Measurements from ENCODE around the gene ZSCAN31. TPM values are rescaled to one million over a fixed set of nuclear protein-coding genes. Genes with fewer than 3 reads are reported as not detected.

ZSCAN31 gene
- total and polyA plus RNA-seq, 9 of the 15 experiments (the other 6 are each of a cell fraction or from before 2014, with no cell fraction given): 3.9 to 12.1 (median 7.0) TPM

- TF ChIP-seq SIN3A (IDR thresholded peaks at IDR 0.05; ENCODE audit: borderline replicate concordance in 2 of 2, control insufficient read depth in 1 of 2, low read depth in 2 of 2, low read length in 2 of 2) (peak; percentile 85 to 86; a peak in 2 of 4 replicates), DEAF1 (CRISPR knock-in tag; IDR thresholded peaks at IDR 0.05) (0 out of 2 replicates have a peak, but pooled peaks have one; percentile 22), ZNF668 (CRISPR knock-in tag; IDR thresholded peaks at IDR 0.05) (no peak), DACH1 (IDR thresholded peaks at IDR 0.05; ENCODE audit: partially characterized antibody) (peak; percentile 85), FOXA1 (IDR thresholded peaks at IDR 0.05; ENCODE audit: borderline replicate concordance) (no peak), COPS2 (conservative IDR thresholded peaks at IDR 0.05) (no peak), ARID4B (CRISPR knock-in tag; IDR thresholded peaks at IDR 0.05) (peak; percentile 60; the same call in 1 of the 2 replicates), NR4A1 (CRISPR knock-in tag; IDR thresholded peaks at IDR 0.05) (no peak), NR4A1 (tag; IDR thresholded peaks at IDR 0.05) (no peak), MAFG (tag; conservative IDR thresholded peaks at IDR 0.05) (0 out of 2 replicates have a peak, but pooled peaks have one; percentile 5), THAP12 (CRISPR knock-in tag; IDR thresholded peaks at IDR 0.05) (peak; percentile 95), ZNF212 (CRISPR knock-in tag; IDR thresholded peaks at IDR 0.05) (no peak), MYNN (IDR thresholded peaks at IDR 0.05) (peak; percentile 31), MYNN (CRISPR knock-in tag; IDR thresholded peaks at IDR 0.05) (no peak), CREM (IDR thresholded peaks at IDR 0.05; ENCODE audit: low read depth) (peak; percentile 77), EHMT2 (IDR thresholded peaks at IDR 0.05) (no peak), RCOR1 (IDR thresholded peaks at IDR 0.05; ENCODE audit: borderline replicate concordance in 1 of 2, low read depth in 2 of 2, low read length in 2 of 2) (peak in 1 of 2 experiments; percentile 49; a peak in 1 of 4 replicates), ESRRB (CRISPR knock-in tag; IDR thresholded peaks at IDR 0.05; ENCODE audit: borderline replicate concordance) (no peak), CC2D1A (IDR thresholded peaks at IDR 0.05) (peak; percentile 89; the same call in 1 of the 2 replicates), ZSCAN29 (IDR thresholded peaks at IDR 0.05) (no peak), MECOM (CRISPR knock-in tag; IDR thresholded peaks at IDR 0.05) (no peak)
These were observed 47.5 kb upstream of the ZSCAN31 start (continued) for GRCh38 chr6:28383235-28384142.

All from K562 (cell line).